K562 (cell line): Measurements from ENCODE around the gene PEPD. TPM values are rescaled to one million over a fixed set of nuclear protein-coding genes. Genes with fewer than 3 reads are reported as not detected.

Experiments used
- ATAC-seq: fragments of 200-7000 bp; cut with Tn5 transposase; 3 replicates; pipeline ENCODE4 v1.9.1; 2020; ENCODE audit warnings: moderate library complexity
- BruUV-seq: library from RNA; stranded (reverse); fragments of 400-500 nt; replicated peaks from 2 replicates; lab custom pipeline; 2021; lab: Mats Ljungman, UMichigan
- CTCF ChIA-PET: fragments of 300-600 bp; formaldehyde crosslinking; extraction: SDS; loops from one replicate; lab custom pipeline; 2021; ENCODE audit warnings: low intra/inter-chr PET ratio; lab: Yijun Ruan, JAX
- POLR2A ChIA-PET: fragments of 300-600, 350-650 bp; sonication (Branson Sonifier 250); formaldehyde crosslinking; extraction: SDS; loops from one replicate; lab custom pipeline; 2021; ENCODE audit warnings: antibody characterized with exemption, inconsistent platforms; lab: Yijun Ruan, JAX
- DNase-seq, 4 experiments: peaks; one replicate each; pipeline versions ENCODE4 v3.0.0 to v3.0.0-alpha.2; 2011 to 2018; ENCODE audit warnings: low spot score in 3 of 4, mixed read lengths in 3 of 4; ENCODE audit errors: extremely low read depth in 1 of 4
- FAIRE-seq: peaks from 2 replicates; lab custom pipeline; 2011; peaks lifted over from hg19 to GRCh38; lab: Jason Lieb, UNC
- H2AFZ ChIP-seq: 2 replicates; pipeline ENCODE4 v1.6.0; 2011; ENCODE audit warnings: low read depth, low read length, control low read depth, inconsistent platforms
- H3K27ac ChIP-seq: fragments of 200-600 bp; 3 replicates; pipeline ENCODE4 v1.8.0; 2011; ENCODE audit warnings: low read depth, mild to moderate bottlenecking, control low read depth, inconsistent platforms, low read length, moderate library complexity, mixed read lengths; ENCODE audit errors: extremely low read depth
- H3K27me3 ChIP-seq, 2 experiments: fragments of 300-600 bp in 1 of 2; 2 replicates in 1 of 2; 3 replicates in 1 of 2; pipeline versions ENCODE4 v1.6.0 to v1.8.0; 2011; ENCODE audit warnings: inconsistent platforms in 2 of 2, low read length in 2 of 2, mild to moderate bottlenecking in 1 of 2, mixed read lengths in 1 of 2, moderate library complexity in 1 of 2; ENCODE audit not compliant: control insufficient read depth in 2 of 2, insufficient read depth in 2 of 2
- H3K36me3 ChIP-seq: fragments of 300-600 bp; 3 replicates; pipeline ENCODE4 v1.8.0; 2011; ENCODE audit warnings: mild to moderate bottlenecking, low read length, inconsistent platforms; ENCODE audit not compliant: control insufficient read depth, insufficient read depth
- H3K4me1 ChIP-seq, 2 experiments: fragments of 200-600 bp in 1 of 2; replicated peaks in 1 of 2; 2 replicates in 1 of 2; 3 replicates in 1 of 2; pipeline versions ENCODE4 v1.5.1 to v1.8.0; 2011; ENCODE audit warnings: inconsistent platforms in 2 of 2, low read length in 2 of 2, mild to moderate bottlenecking in 1 of 2, mixed read lengths in 1 of 2, moderate library complexity in 1 of 2; ENCODE audit not compliant: control insufficient read depth in 2 of 2, insufficient read depth in 2 of 2
- H3K4me2 ChIP-seq: 2 replicates; pipeline ENCODE4 v1.6.1; 2011; ENCODE audit warnings: low read length, control low read depth, inconsistent platforms, mixed read lengths; ENCODE audit not compliant: insufficient read depth
- H3K4me3 ChIP-seq: fragments of 200-600 bp; sonication (generic), shearing (Covaris generic); 2 replicates; pipeline ENCODE4 v1.5.1; 2016; ENCODE audit warnings: control low read depth, inconsistent platforms
- H3K79me2 ChIP-seq: fragments of 200-600 bp; 3 replicates; pipeline ENCODE4 v1.8.0; 2011; ENCODE audit warnings: low read length, inconsistent platforms; ENCODE audit not compliant: control insufficient read depth, insufficient read depth
- H3K9ac ChIP-seq, 2 experiments: 2 replicates each; pipeline versions ENCODE4 v1.6.0 to v1.6.1; 2011; ENCODE audit warnings: low read depth in 2 of 2, low read length in 2 of 2, control low read depth in 1 of 2, inconsistent platforms in 1 of 2, mild to moderate bottlenecking in 1 of 2, mixed read lengths in 1 of 2; ENCODE audit not compliant: insufficient read depth in 1 of 2
- H3K9me1 ChIP-seq: one replicate; pipeline ENCODE4 v1.6.0; 2011; ENCODE audit warnings: inconsistent platforms, mild to moderate bottlenecking, low read length, moderate library complexity; ENCODE audit not compliant: control insufficient read depth, insufficient read depth
- H3K9me3 ChIP-seq: replicated peaks from 2 replicates; pipeline ENCODE4 v1.5.1; 2011; ENCODE audit warnings: low read depth, low read length, inconsistent platforms; ENCODE audit not compliant: control insufficient read depth, insufficient read depth
- H4K20me1 ChIP-seq: replicated peaks from 2 replicates; pipeline ENCODE4 v1.6.1; 2011; ENCODE audit warnings: low read length, inconsistent platforms, mixed read lengths; ENCODE audit not compliant: control insufficient read depth, insufficient read depth
- ATF3 ChIP-seq, 2 experiments: fragments of 450-650 bp in 1 of 2; sonication (generic) in 1 of 2; formaldehyde crosslinking in 1 of 2; IDR thresholded peaks in 1 of 2; conservative IDR thresholded peaks in 1 of 2; 2 replicates each; pipeline versions ENCODE4 v1.6.1 to v1.8.1; 2016 to 2023; ENCODE audit warnings: mild to moderate bottlenecking in 2 of 2, moderate library complexity in 2 of 2, inconsistent platforms in 1 of 2, missing genetic modification reagents in 1 of 2
- FOSL1 ChIP-seq: fragments of 200-800 bp; sonication (Bioruptor generic); conservative IDR thresholded peaks from 2 replicates; pipeline ENCODE4 v1.6.1; 2016; ENCODE audit warnings: missing genetic modification characterization, missing compliant biosample characterization
- GABPA ChIP-seq: fragments of 200-800 bp; sonication (Bioruptor generic); conservative IDR thresholded peaks from 2 replicates; pipeline ENCODE4 v1.6.1; 2016; ENCODE audit warnings: low read depth, missing genetic modification characterization, missing compliant biosample characterization
- JUND ChIP-seq, 2 experiments: IDR thresholded peaks; 2 replicates in 1 of 2; 3 replicates in 1 of 2; pipeline ENCODE4 v1.6.1; 2011; ENCODE audit warnings: borderline replicate concordance in 2 of 2, low read depth in 2 of 2, low read length in 2 of 2, improper control_type of control experiment in 1 of 2, missing biosample characterization in 1 of 2, missing genetic modification characterization in 1 of 2, missing genetic modification reagents in 1 of 2
- NFATC3 ChIP-seq: fragments of 450-650 bp; IDR thresholded peaks from 2 replicates; pipeline ENCODE4 v1.6.1; 2017; ENCODE audit warnings: mild to moderate bottlenecking
- TCF7L2 ChIP-seq: fragments of 150-350 bp; IDR thresholded peaks from 2 replicates; pipeline ENCODE4 v1.6.1; 2016; ENCODE audit warnings: low read depth, mild to moderate bottlenecking, low read length, moderate library complexity
- U2AF2 ChIP-seq: fragments of 200-400 bp; formaldehyde crosslinking; optimal IDR thresholded peaks from 2 replicates; pipeline ENCODE3; 2017; ENCODE audit warnings: low read depth, mild to moderate bottlenecking, low read length
- WGBS: fragments of 100-300 bp; shearing (Covaris generic); methylation state at CpG from one replicate; pipeline ENCODE4 v1.1.6; 2016; ENCODE audit warnings: low coverage, mixed read lengths; ENCODE audit not compliant: insufficient coverage; ENCODE audit errors: missing lambda C conversion rate; 5-methylcytosine and 5-hydroxymethylcytosine counted together
- in situ Hi-C: fragments of 300-500 bp; cut with MboI; formaldehyde crosslinking; loops from 4 replicates; pipeline ENCODE4 v1.15.0; 2018; ENCODE audit warnings: inconsistent platforms, mixed read lengths
- intact Hi-C: fragments of 100-400 bp; cut with micrococcal nuclease; formaldehyde crosslinking; loops from 2 replicates; pipeline ENCODE4 v1.14.2; 2022
- polyA plus RNA-seq, 8 experiments: library from polyadenylated mRNA; depleted of rRNA in 4 of 8; stranded (reverse) in 5 of 8; unstranded in 3 of 8; fragments of >200 nt; fragmentation: Nextera tagmentation in 2 of 8; fragmentation: Illumina TruSeq in 1 of 8; extraction: Ambion mirVana in 2 of 8; extraction: Trizol in 1 of 8; gene quantifications; 2 replicates each; pipeline versions ENCODE4 v1.2.1 to v1.2.3, GENCODE V29; 2011 to 2014; ENCODE audit warnings: inconsistent platforms in 1 of 8, missing spikeins in 1 of 8
- total RNA-seq, 7 experiments: library from RNA; depleted of rRNA in 6 of 7; stranded (reverse); fragments of >200 nt in 6 of 7; fragmentation: Illumina TruSeq in 2 of 7; extraction: Trizol in 2 of 7; gene quantifications; 2 replicates each; pipeline versions ENCODE4 v1.2.1 to v1.2.3, GENCODE V29; 2011 to 2021; ENCODE audit warnings: low replicate concordance in 1 of 7
- TF ChIP-seq, protein P1 (sequence below): fragments of 250-450 bp; sonication (Bioruptor Pico); IDR thresholded peaks from 2 replicates; pipeline ENCODE4 v1.4.0; 2020; ENCODE audit warnings: mild to moderate bottlenecking
- TF ChIP-seq, protein P2 (sequence below): fragments of 450-650 bp; IDR thresholded peaks from 2 replicates; pipeline ENCODE4 v1.6.1; 2017; ENCODE audit warnings: antibody characterized with exemption

Gene PEPD
- total and polyA plus RNA-seq, 9 of the 15 experiments (the other 6 are each of a cell fraction or from before 2014, with no cell fraction given), result 1.3 to 19.2 (median 16.0) TPM

GRCh38 chr19:33434886-33435705 is 86.5 kb downstream of the PEPD start:
- CTCF ChIA-PET, result interaction anchor here (0.6 kb wide), 1 partner anchor 313 kb away, joined by 3 read pairs; no protein-coding TSS in a partner anchor
- 27% methylated on average over 23 of the region's 28 CpGs for WGBS
- Histone ChIP-seq H3K4me2 (no peak overlapping the region), H3K9ac (peak overlapping the region in 1 of 2 experiments; percentile 17; a peak in 1 of 4 replicates), H3K36me3 (no peaks in the 10 kb centered on the region), H3K27me3 (peaks cover 7 to 55% of the 10 kb centered on the region in 2 experiments; a peak in 4 of 5 replicates), H3K4me1 (peaks cover 0 to 9% of the 10 kb centered on the region in 2 experiments; a peak in 2 of 5 replicates), H3K9me3 (no peaks in the 10 kb centered on the region), H3K4me3 (no peak overlapping the region), H4K20me1 (peaks cover 19% of the 10 kb centered on the region), H3K79me2 (no peaks in the 10 kb centered on the region), H3K27ac (no peak overlapping the region), H3K9me1 (no peaks in the 10 kb centered on the region), H2AFZ (no peak overlapping the region)
- ATAC-seq (no peak), FAIRE-seq (no peak), DNase-seq (no peak)
- in situ Hi-C loops (loop anchor here (25.0 kb wide), 1 partner anchor 1277 kb away; no protein-coding TSS in a partner anchor), intact Hi-C loops (no loop called here)
- BruUV-seq, result no TSS peak
- TF ChIP-seq FOSL1 (tag) (peak; percentile 44; the same call in 1 of the 2 replicates), TCF7L2 (no peak), ATF3 (IDR thresholded peaks at IDR 0.05) (peak; percentile 62), ATF3 (CRISPR knock-in tag; conservative IDR thresholded peaks at IDR 0.05) (no peak), JUND (IDR thresholded peaks at IDR 0.05; ENCODE audit: borderline replicate concordance, low read depth, low read length) (peak; percentile 43; the same call in 1 of the 2 replicates), JUND (tag; IDR thresholded peaks at IDR 0.05; ENCODE audit: borderline replicate concordance, low read depth, low read length) (no peak), GABPA (0 out of 2 replicates have a peak, but pooled peaks have one; percentile 20), NFATC3 (no peak), U2AF2 (no peak)
- TF ChIP-seq, protein P1, sequence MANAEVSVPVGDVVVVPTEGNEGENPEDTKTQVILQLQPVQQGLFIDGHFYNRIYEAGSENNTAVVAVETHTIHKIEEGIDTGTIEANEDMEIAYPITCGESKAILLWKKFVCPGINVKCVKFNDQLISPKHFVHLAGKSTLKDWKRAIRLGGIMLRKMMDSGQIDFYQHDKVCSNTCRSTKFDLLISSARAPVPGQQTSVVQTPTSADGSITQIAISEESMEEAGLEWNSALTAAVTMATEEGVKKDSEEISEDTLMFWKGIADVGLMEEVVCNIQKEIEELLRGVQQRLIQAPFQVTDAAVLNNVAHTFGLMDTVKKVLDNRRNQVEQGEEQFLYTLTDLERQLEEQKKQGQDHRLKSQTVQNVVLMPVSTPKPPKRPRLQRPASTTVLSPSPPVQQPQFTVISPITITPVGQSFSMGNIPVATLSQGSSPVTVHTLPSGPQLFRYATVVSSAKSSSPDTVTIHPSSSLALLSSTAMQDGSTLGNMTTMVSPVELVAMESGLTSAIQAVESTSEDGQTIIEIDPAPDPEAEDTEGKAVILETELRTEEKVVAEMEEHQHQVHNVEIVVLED, result no peak
- TF ChIP-seq, protein P2, sequence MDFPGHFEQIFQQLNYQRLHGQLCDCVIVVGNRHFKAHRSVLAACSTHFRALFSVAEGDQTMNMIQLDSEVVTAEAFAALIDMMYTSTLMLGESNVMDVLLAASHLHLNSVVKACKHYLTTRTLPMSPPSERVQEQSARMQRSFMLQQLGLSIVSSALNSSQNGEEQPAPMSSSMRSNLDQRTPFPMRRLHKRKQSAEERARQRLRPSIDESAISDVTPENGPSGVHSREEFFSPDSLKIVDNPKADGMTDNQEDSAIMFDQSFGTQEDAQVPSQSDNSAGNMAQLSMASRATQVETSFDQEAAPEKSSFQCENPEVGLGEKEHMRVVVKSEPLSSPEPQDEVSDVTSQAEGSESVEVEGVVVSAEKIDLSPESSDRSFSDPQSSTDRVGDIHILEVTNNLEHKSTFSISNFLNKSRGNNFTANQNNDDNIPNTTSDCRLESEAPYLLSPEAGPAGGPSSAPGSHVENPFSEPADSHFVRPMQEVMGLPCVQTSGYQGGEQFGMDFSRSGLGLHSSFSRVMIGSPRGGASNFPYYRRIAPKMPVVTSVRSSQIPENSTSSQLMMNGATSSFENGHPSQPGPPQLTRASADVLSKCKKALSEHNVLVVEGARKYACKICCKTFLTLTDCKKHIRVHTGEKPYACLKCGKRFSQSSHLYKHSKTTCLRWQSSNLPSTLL, result no peak
- POLR2A ChIA-PET, result interaction anchor here (0.5 to 0.6 kb wide), 2 partner anchors 21 to 516 kb away, joined by 3 to 4 read pairs; no protein-coding TSS in a partner anchor
